HEK293T (cell line): ENCODE results near the gene RABGAP1L.
"Not testable (repeated sequence)": the region's sequence is repeated elsewhere in the genome, so short reads cannot be mapped to it uniquely, and the experiment has no call there.

Source experiments
- CTCF ChIA-PET: fragments of 350-600 bp; formaldehyde crosslinking; extraction: SDS; loops from one replicate; lab custom pipeline; 2021; ENCODE audit warnings: antibody characterized with exemption, inconsistent platforms; lab: Yijun Ruan, JAX
- POLR2A ChIA-PET: fragments of 350-600 bp; formaldehyde crosslinking; extraction: SDS; loops from one replicate; lab custom pipeline; 2020; ENCODE audit warnings: antibody characterized with exemption, inconsistent platforms; lab: Yijun Ruan, JAX
- DNase-seq: peaks from one replicate; pipeline ENCODE4 v3.0.0; 2012; ENCODE audit warnings: mixed read lengths; ENCODE audit errors: extremely low spot score
- ARNT ChIP-seq: fragments of 450-650 bp; IDR thresholded peaks from 2 replicates; pipeline ENCODE4 v1.6.1; 2017; ENCODE audit warnings: mild to moderate bottlenecking
- BHLHE40 ChIP-seq: fragments of 450-650 bp; IDR thresholded peaks from 2 replicates; pipeline ENCODE4 v1.6.1; 2016; ENCODE audit warnings: mild to moderate bottlenecking, moderate library complexity, borderline replicate concordance
- CTBP1 ChIP-seq: fragments of 450-650 bp; IDR thresholded peaks from 2 replicates; pipeline ENCODE4 v1.6.1; 2016; ENCODE audit warnings: borderline replicate concordance
- ELF4 ChIP-seq: fragments of 450-650 bp; IDR thresholded peaks from 2 replicates; pipeline ENCODE4 v1.6.1; 2017; ENCODE audit warnings: antibody characterized with exemption
- FOXA1 ChIP-seq: fragments of 450-650 bp; IDR thresholded peaks from 2 replicates; pipeline ENCODE4 v1.6.1; 2016; ENCODE audit warnings: mild to moderate bottlenecking
- FOXK2 ChIP-seq: fragments of 450-650 bp; IDR thresholded peaks from 2 replicates; pipeline ENCODE4 v1.6.1; 2016; ENCODE audit warnings: mild to moderate bottlenecking
- FOXM1 ChIP-seq: fragments of 450-650 bp; IDR thresholded peaks from 2 replicates; pipeline ENCODE4 v1.6.1; 2017; ENCODE audit warnings: mild to moderate bottlenecking, borderline replicate concordance
- HDGF ChIP-seq: fragments of 450-650 bp; IDR thresholded peaks from 2 replicates; pipeline ENCODE4 v1.6.1; 2017; ENCODE audit warnings: antibody characterized with exemption, borderline replicate concordance
- L3MBTL2 ChIP-seq: fragments of 450-650 bp; conservative IDR thresholded peaks from 2 replicates; pipeline ENCODE4 v1.6.1; 2016; ENCODE audit warnings: mild to moderate bottlenecking
- LEF1 ChIP-seq: fragments of 450-650 bp; IDR thresholded peaks from 2 replicates; pipeline ENCODE4 v1.6.1; 2017; ENCODE audit warnings: mild to moderate bottlenecking, borderline replicate concordance
- NFRKB ChIP-seq: fragments of 450-650 bp; IDR thresholded peaks from 2 replicates; pipeline ENCODE4 v1.6.1; 2016; ENCODE audit warnings: mild to moderate bottlenecking, moderate library complexity
- PKNOX1 ChIP-seq: fragments of 450-650 bp; IDR thresholded peaks from 2 replicates; pipeline ENCODE4 v1.6.1; 2016
- SP1 ChIP-seq: fragments of 450-650 bp; IDR thresholded peaks from 2 replicates; pipeline ENCODE4 v1.6.1; 2017
- SUZ12 ChIP-seq: fragments of 450-650 bp; IDR thresholded peaks from 2 replicates; pipeline ENCODE4 v1.6.1; 2016; ENCODE audit warnings: mild to moderate bottlenecking
- TARDBP ChIP-seq: fragments of 450-650 bp; IDR thresholded peaks from 2 replicates; pipeline ENCODE4 v1.6.1; 2016
- ZNF384 ChIP-seq: fragments of 450-650 bp; IDR thresholded peaks from 2 replicates; pipeline ENCODE4 v1.6.1; 2016

The RABGAP1L gene

DNA sequence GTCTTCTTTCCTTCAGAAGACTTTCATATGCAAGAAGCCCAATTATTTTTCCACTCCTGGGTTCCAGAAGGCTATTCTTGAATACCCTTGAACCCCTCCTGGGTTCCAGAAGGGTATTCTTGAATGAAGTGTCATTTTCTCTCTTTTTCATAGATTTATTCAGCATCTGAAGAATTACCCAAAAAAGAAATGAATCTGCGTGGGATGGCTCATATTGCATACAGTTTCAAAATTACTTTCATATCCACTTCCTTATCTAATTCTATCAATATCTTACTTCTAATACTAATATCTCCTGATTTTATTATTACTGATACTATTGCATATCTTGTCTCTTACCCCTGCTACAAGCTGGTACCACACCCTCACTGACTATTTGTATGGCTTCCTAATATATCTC is 22.6 kb upstream of the RABGAP1L start:
- ChIA-PET CTCF (no interaction called here), POLR2A (no interaction called here)
- no peak for DNase-seq
- no peak for TF ChIP-seq CTBP1
- no peak for TF ChIP-seq ELF4
- no peak for TF ChIP-seq SUZ12
- TF ChIP-seq ZNF384: no peak
- no peak for TF ChIP-seq LEF1
- TF ChIP-seq SP1: no peak
- no peak for TF ChIP-seq L3MBTL2
- no peak for TF ChIP-seq ARNT
- TF ChIP-seq HDGF: no peak
- no peak for TF ChIP-seq NFRKB

- TF ChIP-seq ZNF384: no peak
- no peak for TF ChIP-seq HDGF
- TF ChIP-seq FOXK2: no peak
- no peak for TF ChIP-seq SUZ12
- no peak for TF ChIP-seq NFRKB
- no peak for TF ChIP-seq FOXA1
- no peak for TF ChIP-seq LEF1
- no peak for TF ChIP-seq L3MBTL2
- TF ChIP-seq TARDBP: no peak
- TF ChIP-seq CTBP1: no peak
- TF ChIP-seq ARNT: no peak
- ChIA-PET POLR2A (no interaction called here), CTCF (interaction anchor here (1.0 kb wide), 1 partner anchor 75 kb away, joined by 4 read pairs; no protein-coding TSS in a partner anchor)
- DNase-seq: no peak
These were observed 16.5 kb upstream of the RABGAP1L start for GRCh38 chr1:174142836-174143235.

GRCh38 chr1:174143727-174144396 is 15.5 kb upstream of the RABGAP1L start:
- POLR2A ChIA-PET, CTCF ChIA-PET, DNase-seq: not testable (repeated sequence)

DNA sequence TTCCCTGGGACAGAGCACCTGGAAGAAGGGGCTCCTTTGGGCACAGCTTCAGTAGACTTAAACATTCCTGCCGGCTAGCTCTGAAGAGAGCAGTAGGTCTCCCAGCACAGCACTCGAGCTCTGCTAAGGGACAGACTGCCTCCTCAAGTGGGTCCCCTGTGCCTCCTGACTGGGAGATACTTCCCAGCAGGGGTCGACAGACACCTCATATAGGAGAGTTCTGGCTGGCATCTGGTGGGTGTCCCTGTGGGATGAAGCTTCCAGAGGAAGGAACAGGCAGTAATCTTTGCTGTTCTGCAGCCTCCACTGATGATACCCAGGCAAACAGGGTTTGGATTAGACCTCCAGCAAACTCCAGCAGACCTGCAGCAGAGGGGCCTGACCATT is 14.9 kb upstream of the RABGAP1L start:
- POLR2A ChIA-PET, CTCF ChIA-PET, DNase-seq: not testable (repeated sequence)

DNA sequence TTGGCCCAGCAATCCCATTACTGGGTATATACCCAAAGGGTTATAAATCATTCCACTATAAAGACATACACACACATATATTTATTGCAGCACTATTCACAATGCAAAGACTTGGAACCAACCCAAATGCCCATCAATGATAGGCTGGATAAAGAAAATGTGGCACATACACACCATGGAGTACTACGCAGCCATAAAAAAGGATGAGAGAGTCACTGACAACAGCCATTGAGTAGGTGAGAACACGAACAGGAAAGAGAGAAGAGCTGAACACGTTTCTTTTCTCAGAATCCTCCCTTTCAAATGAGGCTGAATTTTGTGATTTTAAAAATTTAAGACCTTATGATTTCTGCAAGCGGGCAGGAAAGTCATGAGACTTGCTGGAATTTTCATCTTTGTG is 10.1 kb upstream of the RABGAP1L start:
- ChIA-PET POLR2A (no interaction called here), CTCF (interaction anchor here (0.6 kb wide), 1 partner anchor 111 kb away, joined by 3 read pairs; no protein-coding TSS in a partner anchor)
- DNase-seq: no peak
- TF ChIP-seq SUZ12 (no peak), FOXM1 (no peak), CTBP1 (no peak), HDGF (no peak), FOXA1 (no peak), SP1 (no peak), LEF1 (no peak), ZNF384 (no peak), BHLHE40 (no peak), TARDBP (no peak)

DNA sequence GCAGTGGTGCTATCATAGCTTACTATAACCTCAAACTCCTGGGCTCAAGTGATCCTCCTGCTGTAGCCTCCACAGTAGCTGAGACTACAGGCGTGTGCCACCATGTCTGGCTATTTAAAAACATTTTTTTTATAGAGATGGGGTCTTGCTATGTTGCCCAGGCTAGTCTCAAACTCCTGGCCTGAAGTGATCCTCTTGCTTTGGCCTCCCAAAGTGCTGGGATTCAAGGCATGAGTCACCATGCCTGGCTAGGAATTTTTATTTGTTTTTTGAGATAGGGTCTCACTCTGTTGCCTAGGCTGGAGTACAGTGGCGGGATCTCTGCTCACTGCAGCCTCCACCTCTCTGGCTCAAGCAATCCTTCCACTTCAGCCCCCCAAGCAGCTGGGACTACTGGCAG is 8.8 kb upstream of the RABGAP1L start:
- DNase-seq: no peak
- TF ChIP-seq CTBP1 (no peak), FOXM1 (no peak), TARDBP (no peak), LEF1 (no peak), ARNT (no peak), SUZ12 (no peak), PKNOX1 (no peak), FOXK2 (no peak), SP1 (no peak), L3MBTL2 (no peak), NFRKB (no peak), ELF4 (no peak)
- ChIA-PET CTCF (no interaction called here), POLR2A (no interaction called here)

DNA sequence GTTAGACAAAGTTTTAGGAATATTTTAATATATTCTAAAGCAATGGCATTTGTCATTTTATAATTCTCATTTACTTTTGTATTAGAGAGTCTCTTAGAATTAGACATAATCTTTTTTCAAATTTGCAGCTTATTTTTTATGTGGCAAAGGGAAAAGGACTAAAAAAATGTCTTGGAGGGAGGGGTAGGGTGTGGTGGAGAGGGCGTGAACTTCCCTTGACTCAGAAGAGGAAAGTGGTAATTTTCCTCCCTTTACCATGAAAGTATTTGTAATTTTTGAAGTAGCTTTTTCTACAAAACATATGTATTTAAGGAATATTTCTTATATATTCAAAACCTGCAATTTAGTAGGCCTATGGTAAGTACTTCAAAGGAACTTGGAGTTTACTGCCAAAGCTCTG is 6.9 kb upstream of the RABGAP1L start:
- TF ChIP-seq PKNOX1 (no peak), FOXK2 (no peak), NFRKB (no peak), ARNT (no peak), LEF1 (no peak), SP1 (no peak), ZNF384 (no peak), ELF4 (no peak)
- ChIA-PET POLR2A (no interaction called here), CTCF (interaction anchor here (0.9 kb wide), 2 partner anchors 13 to 38 kb away, joined by 3 read pairs; no protein-coding TSS in a partner anchor)
- DNase-seq: no peak
